GM10266 (cell line): ENCODE data around the gene RBFOX2.

Source experiments
- DNase-seq: peaks from one replicate; pipeline ENCODE4 v3.0.0; 2012; ENCODE audit errors: extremely low spot score
- CTCF ChIP-seq: IDR thresholded peaks from 2 replicates; pipeline ENCODE4 v1.5.1; 2012; ENCODE audit warnings: mild to moderate bottlenecking, low read depth; ENCODE audit not compliant: control insufficient read depth, insufficient read depth; ENCODE audit errors: missing control alignments

RBFOX2 gene

GRCh38 chr22:35900483-35901168 is 128.0 kb downstream of the RBFOX2 start:
- DNase-seq = no peak
- TF ChIP-seq CTCF = no peak

GRCh38 chr22:35899736-35900135 is 128.9 kb downstream of the RBFOX2 start:
- no peak for TF ChIP-seq CTCF
- no peak for DNase-seq

- no peak for DNase-seq
- TF ChIP-seq CTCF = no peak
Measured at GRCh38 chr22:35896111-35896705, 132.4 kb downstream of the RBFOX2 start.

GRCh38 chr22:35894937-35895708 is 133.5 kb downstream of the RBFOX2 start:
- TF ChIP-seq CTCF = no peak
- DNase-seq = no peak

- no peak for TF ChIP-seq CTCF
- no peak for DNase-seq
Measured at GRCh38 chr22:35894464-35894878, 134.2 kb downstream of the RBFOX2 start.

- DNase-seq = no peak
- no peak for TF ChIP-seq CTCF
Measured at GRCh38 chr22:35893698-35894097, 134.9 kb downstream of the RBFOX2 start.

- no peak for TF ChIP-seq CTCF
- no peak for DNase-seq
Measured at GRCh38 chr22:35892192-35892591, 136.4 kb downstream of the RBFOX2 start.
